ENCODE measurements around the gene MAP1A.
A peak's percentile ranks its signal among the peaks of the same experiment; 100 is the strongest.

The MAP1A gene

DNA sequence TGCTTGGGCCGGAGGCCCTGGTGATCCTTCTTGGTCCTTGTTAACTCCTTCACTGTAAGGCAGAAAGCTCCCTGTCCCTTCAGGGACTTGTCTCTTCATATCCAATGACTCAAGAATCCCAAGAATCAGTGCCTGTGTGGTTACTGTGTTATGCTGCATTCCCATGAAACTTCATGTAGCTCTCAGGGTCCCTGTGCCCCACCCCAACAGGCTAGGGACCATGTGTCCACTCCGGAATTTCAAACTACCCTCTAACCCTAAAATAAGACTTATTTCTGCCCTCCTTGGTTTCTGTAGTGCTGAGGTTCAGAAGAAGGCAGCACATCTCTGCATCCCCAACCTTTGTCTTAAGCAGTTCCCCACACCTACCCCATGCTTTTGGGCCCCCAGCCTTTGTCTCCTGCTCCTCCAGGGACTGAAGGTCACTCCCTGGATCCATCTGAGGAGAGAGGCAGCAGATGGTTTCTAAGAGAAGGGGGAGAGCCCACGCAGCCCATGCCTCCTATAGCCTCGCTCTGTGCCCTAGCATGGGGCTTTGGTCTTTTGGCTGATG lies 531 bp upstream of the MAP1A start:
- peak overlapping the region; percentile 79 for H3K4me3 ChIP-seq

GRCh38 chr15:43518197-43518761 lies 871 bp downstream of the MAP1A start:
- Histone ChIP-seq H3K4me3 (peak overlapping the region; percentile 79), H3K27ac (peak overlapping the region; percentile 61 to 85)
- peak; percentile 77 for DNase-seq (ENCODE audit: low spot score)
- no peak for TF ChIP-seq CTCF (IDR thresholded peaks at IDR 0.05)

More for the DNA sequence above, 531 bp upstream of the MAP1A start:
- TF ChIP-seq CTCF (IDR thresholded peaks at IDR 0.05) = no peak
- H3K27ac ChIP-seq = peak overlapping the region; percentile 61 to 85
- DNase-seq (ENCODE audit: low spot score) = peak; percentile 53

GRCh38 chr15:43519196-43519595 lies 1.8 kb downstream of the MAP1A start:
- no peak for TF ChIP-seq CTCF (IDR thresholded peaks at IDR 0.05)
- H3K4me3 ChIP-seq = peak overlapping the region; percentile 79
- DNase-seq (ENCODE audit: low spot score) = no peak
- peak overlapping the region in 1 of 2 donors; percentile 85 for H3K27ac ChIP-seq

GRCh38 chr15:43520138-43520537 lies 2.7 kb downstream of the MAP1A start:
- no peak overlapping the region for H3K27ac ChIP-seq
- H3K4me3 ChIP-seq = no peak overlapping the region
- TF ChIP-seq CTCF (IDR thresholded peaks at IDR 0.05) = no peak
- DNase-seq (ENCODE audit: low spot score) = no peak

DNA sequence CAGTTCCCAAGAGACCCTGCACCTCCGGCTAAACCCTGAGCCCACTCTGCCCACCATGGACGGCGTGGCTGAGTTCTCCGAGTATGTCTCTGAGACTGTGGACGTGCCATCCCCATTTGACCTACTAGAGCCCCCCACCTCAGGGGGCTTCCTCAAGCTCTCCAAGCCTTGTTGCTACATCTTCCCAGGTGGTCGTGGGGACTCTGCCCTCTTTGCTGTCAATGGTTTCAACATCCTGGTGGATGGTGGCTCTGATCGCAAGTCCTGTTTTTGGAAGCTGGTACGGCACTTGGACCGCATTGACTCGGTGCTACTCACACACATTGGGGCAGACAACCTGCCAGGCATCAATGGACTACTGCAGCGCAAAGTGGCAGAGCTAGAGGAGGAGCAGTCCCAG lies 4.0 kb downstream of the MAP1A start:
- TF ChIP-seq CTCF (IDR thresholded peaks at IDR 0.05) = no peak
- peak; percentile 64 for DNase-seq (ENCODE audit: low spot score)
- H3K27ac ChIP-seq = no peak overlapping the region
- no peak overlapping the region for H3K4me3 ChIP-seq

GRCh38 chr15:43522247-43522646 lies 4.8 kb downstream of the MAP1A start:
- DNase-seq (ENCODE audit: low spot score) = no peak
- no peak overlapping the region for H3K4me3 ChIP-seq
- no peak for TF ChIP-seq CTCF (IDR thresholded peaks at IDR 0.05)
- no peak overlapping the region for H3K27ac ChIP-seq

DNA sequence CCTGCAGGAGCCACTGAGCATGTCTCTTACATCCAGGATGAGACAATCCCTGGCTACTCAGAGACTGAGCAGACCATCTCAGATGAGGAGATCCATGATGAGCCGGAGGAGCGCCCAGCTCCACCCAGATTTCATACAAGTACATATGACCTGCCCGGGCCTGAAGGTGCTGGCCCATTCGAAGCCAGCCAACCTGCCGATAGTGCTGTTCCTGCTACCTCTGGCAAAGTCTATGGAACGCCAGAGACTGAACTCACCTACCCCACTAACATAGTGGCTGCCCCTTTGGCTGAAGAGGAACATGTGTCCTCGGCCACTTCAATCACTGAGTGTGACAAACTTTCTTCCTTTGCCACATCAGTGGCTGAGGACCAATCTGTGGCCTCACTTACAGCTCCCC lies 6.2 kb downstream of the MAP1A start:
- H3K4me3 ChIP-seq = no peak overlapping the region
- no peak for DNase-seq (ENCODE audit: low spot score)
- no peak overlapping the region for H3K27ac ChIP-seq
- no peak for TF ChIP-seq CTCF (IDR thresholded peaks at IDR 0.05)

All from coronary artery (tissue), 2 donors.